Immature natural killer cell (primary cell): ENCODE data around the gene NUMB. TPM values are rescaled to one million over a fixed set of nuclear protein-coding genes. Genes with fewer than 3 reads are reported as not detected.

Experiments
- DNase-seq, 3 donors: peaks; one replicate each; pipeline ENCODE4 v3.0.0; 2022; ENCODE audit warnings: mixed read lengths in 1 of 3
- H3K27ac Mint-ChIP-seq, 6 donors: one replicate each; pipeline ENCODE4 v1.8.0; 2020; ENCODE audit warnings: mixed read lengths in 6 of 6, mild to moderate bottlenecking in 5 of 6, inconsistent platforms in 4 of 6, moderate library complexity in 3 of 6
- H3K27me3 Mint-ChIP-seq, 3 donors: one replicate each; pipeline ENCODE4 v1.8.0; 2020 to 2021; ENCODE audit warnings: low read depth in 3 of 3, mild to moderate bottlenecking in 3 of 3, mixed read lengths in 3 of 3, moderate library complexity in 3 of 3, inconsistent platforms in 1 of 3
- H3K36me3 Mint-ChIP-seq, 3 donors: one replicate each; pipeline ENCODE4 v1.8.0; 2020; ENCODE audit warnings: mixed read lengths in 3 of 3, inconsistent platforms in 2 of 3, mild to moderate bottlenecking in 2 of 3
- H3K4me1 Mint-ChIP-seq, 2 donors: one replicate each; pipeline ENCODE4 v1.8.0; 2020; ENCODE audit warnings: inconsistent platforms in 2 of 2, mild to moderate bottlenecking in 2 of 2, mixed read lengths in 2 of 2, moderate library complexity in 1 of 2
- H3K4me3 Mint-ChIP-seq, 5 donors: one replicate each; pipeline ENCODE4 v1.8.0; 2020; ENCODE audit warnings: mild to moderate bottlenecking in 5 of 5, mixed read lengths in 5 of 5, inconsistent platforms in 3 of 5, moderate library complexity in 3 of 5
- H3K9me3 Mint-ChIP-seq, 6 donors: one replicate each; pipeline ENCODE4 v1.8.0; 2020; ENCODE audit warnings: mild to moderate bottlenecking in 6 of 6, mixed read lengths in 6 of 6, inconsistent platforms in 4 of 6, moderate library complexity in 3 of 6
- polyA plus RNA-seq, 3 donors: library from polyadenylated mRNA; unstranded; fragments of 300-500 nt; fragmentation: Illumina TruSeq; gene quantifications; one replicate each; pipeline ENCODE4 v1.2.3, GENCODE V29; 2021

The NUMB gene
- polyA plus RNA-seq, 3 donors from 2014 or later = 14.1 to 32.4 (median 17.7) TPM

DNA sequence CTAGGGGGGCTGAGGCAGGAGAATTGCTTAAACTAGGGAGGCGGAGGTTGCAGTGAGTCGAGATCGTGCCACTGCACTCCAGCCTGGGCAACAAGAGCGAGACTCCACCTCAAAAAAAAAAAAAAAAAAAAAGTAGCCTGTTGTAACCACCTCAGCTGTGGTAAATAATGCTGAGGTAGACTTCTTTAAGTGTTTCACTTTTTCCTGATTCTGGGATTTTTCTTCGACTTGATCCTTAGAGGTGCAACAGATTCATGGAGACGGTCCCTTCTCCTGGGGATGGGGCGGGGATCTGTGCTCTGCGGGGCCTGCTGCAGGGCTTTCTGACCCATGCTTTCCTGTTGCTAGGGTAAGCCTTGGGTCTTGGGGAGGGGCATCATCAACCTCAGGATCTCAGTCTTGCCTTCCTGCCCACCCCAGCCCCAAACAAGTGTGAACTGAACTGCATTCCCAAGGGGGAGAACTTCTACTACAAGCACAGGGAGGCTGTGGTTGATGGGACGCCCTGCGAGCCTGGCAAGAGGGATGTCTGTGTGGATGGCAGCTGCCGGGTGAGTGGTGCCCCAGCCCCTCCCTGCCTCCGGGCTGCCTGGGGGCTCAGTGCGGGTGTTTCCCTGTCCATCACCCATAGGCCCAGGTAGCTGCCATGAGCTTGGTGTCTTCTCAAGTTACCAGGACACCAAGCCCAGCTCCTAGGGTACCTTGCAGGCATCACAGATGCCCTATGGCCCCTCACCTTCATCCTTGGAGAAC is 208.6 kb downstream of the NUMB start:
- Mint-ChIP-seq H3K4me1 (peaks cover 9 to 21% of the 10 kb centered on the region in 2 donors), H3K27ac (no peak overlapping the region), H3K9me3 (no peaks in the 10 kb centered on the region), H3K27me3 (peaks cover 0 to 11% (median 5%) of the 10 kb centered on the region in 3 donors), H3K36me3 (no peaks in the 10 kb centered on the region), H3K4me3 (no peak overlapping the region)
- DNase-seq = no peak

DNA sequence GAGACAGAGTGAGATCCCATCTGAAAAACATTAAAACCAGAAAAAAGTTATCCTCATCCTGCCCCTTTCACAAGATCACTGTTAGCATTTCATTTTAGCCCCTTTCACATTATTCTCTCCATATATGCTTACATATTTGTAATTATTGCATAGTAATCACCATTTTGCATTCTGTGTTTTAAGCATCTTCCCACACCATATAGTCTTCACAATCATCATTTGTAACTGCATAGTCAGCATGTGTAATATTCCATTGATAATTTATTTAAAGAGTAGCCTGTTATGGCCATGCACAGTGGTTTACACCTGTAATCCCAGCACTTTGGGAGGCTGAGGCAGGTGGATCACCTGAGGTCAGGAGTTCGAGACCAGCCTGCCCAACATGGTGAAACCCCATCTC is 209.2 kb downstream of the NUMB start:
- Mint-ChIP-seq H3K27me3 (peaks cover 0 to 12% (median 6%) of the 10 kb centered on the region in 3 donors), H3K27ac (no peak overlapping the region), H3K4me1 (peaks cover 9 to 21% of the 10 kb centered on the region in 2 donors), H3K36me3 (no peaks in the 10 kb centered on the region), H3K9me3 (no peaks in the 10 kb centered on the region), H3K4me3 (no peak overlapping the region)
- no peak for DNase-seq

DNA sequence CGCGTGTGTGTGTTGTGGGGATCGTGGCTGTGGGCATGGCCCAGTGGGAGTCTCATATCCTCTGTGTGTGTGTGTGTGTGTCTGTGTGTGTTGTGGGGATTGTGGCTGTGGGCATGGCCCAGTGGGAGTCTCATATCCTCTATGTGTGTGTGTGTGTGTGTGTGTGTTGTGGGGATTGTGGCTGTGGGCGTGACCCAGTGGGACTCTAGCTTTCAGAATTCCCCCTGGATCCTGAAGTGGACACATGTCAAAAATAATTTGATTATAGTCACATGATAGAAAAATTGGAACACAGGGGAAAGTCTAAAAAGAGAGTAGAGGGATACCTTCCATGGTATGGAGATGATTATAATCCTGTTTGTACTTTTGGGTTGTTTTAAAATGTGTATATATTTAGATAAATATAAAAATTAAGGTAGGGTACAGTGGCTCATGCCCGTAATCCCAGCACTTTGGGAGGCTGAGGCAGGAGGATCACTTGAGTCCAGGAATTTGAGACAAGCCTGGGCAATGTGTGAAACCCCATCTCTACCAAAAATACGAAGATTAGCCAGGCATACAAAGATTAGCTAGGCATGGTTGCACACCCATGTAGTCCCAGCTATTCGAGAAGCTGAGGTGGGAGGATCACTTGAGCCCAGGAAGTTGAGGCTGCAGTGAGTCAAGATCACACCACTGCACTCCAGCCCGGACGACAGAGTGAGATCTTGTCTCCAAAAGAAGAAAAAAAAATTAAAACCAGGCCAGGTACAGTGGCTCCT is 210.1 kb downstream of the NUMB start:
- peaks cover 4 to 12% (median 12%) of the 10 kb centered on the region in 3 donors for H3K27me3 Mint-ChIP-seq
- DNase-seq = no peak
- peak overlapping the region in 1 of 5 donors; percentile 26 for H3K4me3 Mint-ChIP-seq
- H3K4me1 Mint-ChIP-seq = peaks cover 9 to 21% of the 10 kb centered on the region in 2 donors
- H3K36me3 Mint-ChIP-seq = no peaks in the 10 kb centered on the region
- peak overlapping the region in 1 of 6 donors; percentile 22 for H3K27ac Mint-ChIP-seq
- no peaks in the 10 kb centered on the region for H3K9me3 Mint-ChIP-seq

DNA sequence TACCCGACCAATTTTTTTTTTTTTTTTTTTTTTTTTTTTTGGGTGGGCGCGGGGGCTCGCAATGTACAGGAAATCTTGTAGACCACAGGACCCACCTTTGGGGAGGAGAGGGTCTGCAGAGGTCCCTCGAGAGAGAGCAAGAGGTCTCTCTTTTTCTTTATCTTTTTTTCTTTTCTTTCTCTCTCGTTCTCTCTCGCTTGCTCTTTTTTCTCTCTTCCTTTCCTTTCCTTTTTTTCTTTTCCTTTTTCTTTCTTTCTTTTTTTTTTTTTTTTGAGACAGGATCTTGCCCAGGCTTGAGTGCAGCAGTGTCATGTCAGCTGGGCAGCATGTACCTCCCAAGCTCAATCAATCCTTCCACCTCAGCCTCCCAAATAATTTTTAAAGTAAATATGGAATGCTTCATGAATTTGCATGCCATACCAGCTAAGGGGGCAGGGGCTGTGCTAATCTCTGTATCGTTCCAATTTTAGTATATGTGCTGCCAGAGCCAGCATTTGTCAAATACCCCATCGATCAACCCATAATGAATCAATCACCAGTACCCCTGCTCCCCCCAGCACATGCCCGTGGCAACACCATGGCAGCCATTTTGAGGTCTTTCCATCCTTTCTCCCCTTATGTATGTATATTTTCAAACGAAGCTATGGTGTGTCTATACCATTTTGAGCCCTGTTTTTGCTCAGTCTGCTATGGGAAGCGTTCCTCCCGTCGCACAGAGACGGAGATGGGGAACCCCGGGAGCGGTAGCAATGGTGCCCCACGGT is 211.8 kb downstream of the NUMB start:
- Mint-ChIP-seq H3K4me3 (peak overlapping the region; percentile 62 to 82 (median 76)), H3K27me3 (peaks cover 5 to 13% (median 12%) of the 10 kb centered on the region in 3 donors), H3K27ac (no peak overlapping the region), H3K9me3 (no peaks in the 10 kb centered on the region), H3K36me3 (no peaks in the 10 kb centered on the region), H3K4me1 (peaks cover 12 to 21% of the 10 kb centered on the region in 2 donors)
- DNase-seq = no peak

DNA sequence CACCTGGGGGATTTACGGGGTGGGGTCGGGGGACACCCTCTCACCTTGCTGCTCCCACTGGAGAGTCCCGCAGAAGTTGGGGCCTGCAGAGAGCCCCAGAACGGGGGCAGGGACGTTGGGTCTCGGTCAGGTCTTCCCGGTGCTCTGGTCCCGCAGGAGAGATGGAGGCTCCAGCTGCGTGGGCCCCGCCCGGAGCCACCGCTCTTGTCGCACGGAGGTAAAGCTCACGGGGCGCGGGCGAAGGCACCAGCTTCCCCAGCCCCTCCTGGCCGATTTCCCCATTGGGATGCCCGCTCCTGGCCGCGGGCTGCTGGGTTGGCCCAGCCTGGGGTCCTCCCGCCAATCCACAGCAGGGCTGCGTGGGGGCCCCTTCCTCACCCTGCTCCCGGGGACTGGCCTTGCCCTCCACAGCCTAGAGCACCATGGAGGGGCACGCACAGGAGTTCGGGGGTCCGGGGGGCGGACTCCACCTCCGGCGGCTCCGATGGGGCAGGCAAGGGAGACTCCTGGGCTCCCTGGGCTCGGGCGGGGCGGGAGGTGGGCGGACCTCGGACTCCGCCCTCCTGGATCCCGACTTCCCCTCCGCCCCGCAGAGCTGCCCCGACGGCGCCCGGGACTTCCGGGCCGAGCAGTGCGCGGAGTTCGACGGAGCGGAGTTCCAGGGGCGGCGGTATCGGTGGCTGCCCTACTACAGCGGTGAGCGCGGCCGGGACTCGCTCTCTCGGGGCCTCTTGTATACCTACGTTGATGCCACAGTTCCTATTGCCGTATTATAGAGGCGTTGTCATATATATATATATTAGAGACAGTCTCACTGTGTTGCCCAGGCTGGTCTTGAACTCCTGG is 212.6 kb downstream of the NUMB start:
- Mint-ChIP-seq H3K4me1 (peaks cover 12 to 21% of the 10 kb centered on the region in 2 donors), H3K9me3 (no peaks in the 10 kb centered on the region), H3K27me3 (peaks cover 5 to 15% (median 14%) of the 10 kb centered on the region in 3 donors), H3K36me3 (no peaks in the 10 kb centered on the region), H3K27ac (no peak overlapping the region), H3K4me3 (peak overlapping the region; percentile 68 to 82 (median 76))
- peak; percentile 18 to 38 (median 25) for DNase-seq

DNA sequence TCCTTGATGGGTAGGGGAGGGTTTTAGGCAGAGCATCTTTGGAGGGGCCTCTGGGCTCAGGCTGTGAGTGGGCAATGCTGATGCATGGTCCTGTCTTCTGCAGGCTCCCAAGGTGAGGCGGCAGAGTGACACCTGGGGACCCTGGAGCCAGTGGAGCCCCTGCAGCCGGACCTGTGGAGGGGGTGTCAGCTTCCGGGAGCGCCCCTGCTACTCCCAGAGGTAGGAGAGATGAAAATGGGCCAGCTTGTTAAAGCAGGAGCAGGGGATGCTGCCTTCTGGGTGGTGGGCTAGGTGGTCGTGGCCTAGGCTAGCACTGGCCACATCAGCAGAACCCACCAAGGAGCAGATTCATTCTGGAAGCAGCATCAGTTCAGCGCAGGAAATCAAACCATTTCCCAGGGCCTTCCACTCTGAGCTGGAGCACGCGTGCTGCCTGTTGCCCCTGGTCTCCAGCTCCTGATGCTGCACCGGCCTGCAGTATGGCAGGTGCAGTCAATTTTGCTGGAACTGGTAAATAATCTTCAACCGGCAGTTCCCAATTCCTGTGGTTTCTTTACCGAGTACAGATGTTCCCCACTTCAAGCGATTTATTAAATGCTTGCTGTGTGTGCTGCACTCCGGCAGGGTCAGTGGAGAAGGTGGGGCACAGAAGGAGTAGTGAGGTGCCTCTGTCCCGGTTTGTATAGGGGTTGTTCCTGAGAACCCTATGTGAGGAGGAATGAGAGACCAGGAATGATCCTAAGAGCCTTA is 213.6 kb downstream of the NUMB start:
- no peak for DNase-seq
- H3K4me1 Mint-ChIP-seq = peaks cover 12 to 21% of the 10 kb centered on the region in 2 donors
- H3K27ac Mint-ChIP-seq = no peak overlapping the region
- no peaks in the 10 kb centered on the region for H3K9me3 Mint-ChIP-seq
- H3K36me3 Mint-ChIP-seq = no peaks in the 10 kb centered on the region
- H3K4me3 Mint-ChIP-seq = peak overlapping the region; percentile 62 to 72 (median 69)
- peaks cover 5 to 16% (median 14%) of the 10 kb centered on the region in 3 donors for H3K27me3 Mint-ChIP-seq

DNA sequence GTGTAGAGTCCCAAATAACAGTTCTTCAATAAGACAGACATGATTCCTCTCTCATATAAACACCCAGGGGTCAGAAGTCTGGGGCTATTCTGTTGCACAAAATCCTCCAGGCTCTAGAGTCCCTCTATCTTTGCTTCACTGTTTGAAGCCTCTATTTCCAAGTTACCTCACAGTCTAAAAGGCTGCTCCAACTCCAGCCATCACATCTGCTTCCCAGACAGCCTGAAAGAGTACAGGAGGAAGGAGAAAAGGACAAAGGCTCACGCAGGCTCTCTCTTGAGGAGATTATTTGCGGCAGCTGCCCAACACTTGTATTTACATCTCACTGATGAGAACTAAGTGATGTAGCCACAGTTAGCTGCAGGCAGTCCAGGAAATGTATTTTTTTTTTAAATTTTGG is 214.6 kb downstream of the NUMB start:
- H3K27me3 Mint-ChIP-seq = peaks cover 5 to 19% (median 14%) of the 10 kb centered on the region in 3 donors
- no peak for DNase-seq
- H3K4me3 Mint-ChIP-seq = peak overlapping the region in 1 of 5 donors; percentile 4
- no peak overlapping the region for H3K27ac Mint-ChIP-seq
- no peaks in the 10 kb centered on the region for H3K36me3 Mint-ChIP-seq
- peaks cover 12 to 21% of the 10 kb centered on the region in 2 donors for H3K4me1 Mint-ChIP-seq
- no peaks in the 10 kb centered on the region for H3K9me3 Mint-ChIP-seq

DNA sequence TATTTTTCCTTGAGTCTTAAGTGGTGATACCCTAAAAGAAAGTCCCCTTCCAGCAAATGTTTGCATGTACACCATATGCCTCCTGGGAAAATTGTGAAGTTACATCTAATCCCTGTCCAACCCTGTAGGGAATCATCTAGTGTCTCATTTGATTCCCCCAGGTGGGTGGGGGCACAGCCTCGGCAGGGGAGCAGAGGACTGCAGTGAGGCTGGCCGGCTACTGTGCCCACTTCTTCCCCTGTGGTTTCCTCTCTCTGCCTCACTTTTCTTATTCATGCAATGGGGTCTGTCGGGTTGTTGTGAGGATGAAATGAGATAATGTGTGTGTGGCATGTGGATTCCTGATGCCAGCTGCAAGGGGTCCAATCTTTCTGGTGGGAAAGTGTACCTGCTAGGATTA is 215.0 kb downstream of the NUMB start:
- Mint-ChIP-seq H3K9me3 (no peaks in the 10 kb centered on the region), H3K4me1 (peaks cover 12 to 21% of the 10 kb centered on the region in 2 donors), H3K36me3 (no peaks in the 10 kb centered on the region), H3K27me3 (peaks cover 9 to 23% (median 14%) of the 10 kb centered on the region in 3 donors), H3K27ac (no peak overlapping the region), H3K4me3 (peak overlapping the region in 1 of 5 donors; percentile 4)
- DNase-seq = no peak

DNA sequence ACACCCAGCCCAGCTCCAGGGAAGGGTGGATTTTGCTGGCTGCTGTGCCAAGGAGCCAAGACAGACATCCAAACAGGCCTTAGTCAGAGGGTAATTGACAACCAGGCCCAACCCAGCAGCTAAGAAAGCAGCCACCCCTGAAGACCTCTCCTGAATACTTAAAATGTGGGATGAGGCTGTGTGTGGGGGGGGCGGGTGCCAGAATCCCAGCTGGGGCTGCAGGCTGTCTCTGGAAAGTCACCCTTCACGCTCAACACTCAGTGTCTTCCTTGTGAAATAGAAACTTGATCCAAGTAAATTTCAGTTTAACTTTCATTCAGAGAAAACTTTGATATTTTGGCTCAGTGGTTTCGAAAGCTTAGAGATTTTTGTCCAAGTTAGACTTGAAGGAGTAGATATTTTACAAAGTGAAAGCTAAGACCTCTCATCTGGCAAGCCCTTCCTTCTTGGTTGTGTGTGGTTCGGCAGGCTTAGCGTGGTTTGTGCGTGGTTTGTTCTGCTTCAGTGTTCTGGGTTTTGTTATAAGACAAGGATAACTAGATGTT is 215.9 kb downstream of the NUMB start:
- Mint-ChIP-seq H3K4me3 (no peak overlapping the region), H3K27me3 (peaks cover 9 to 24% (median 12%) of the 10 kb centered on the region in 3 donors), H3K9me3 (no peaks in the 10 kb centered on the region), H3K36me3 (no peaks in the 10 kb centered on the region), H3K27ac (no peak overlapping the region), H3K4me1 (peaks cover 9 to 13% of the 10 kb centered on the region in 2 donors)
- DNase-seq = no peak

DNA sequence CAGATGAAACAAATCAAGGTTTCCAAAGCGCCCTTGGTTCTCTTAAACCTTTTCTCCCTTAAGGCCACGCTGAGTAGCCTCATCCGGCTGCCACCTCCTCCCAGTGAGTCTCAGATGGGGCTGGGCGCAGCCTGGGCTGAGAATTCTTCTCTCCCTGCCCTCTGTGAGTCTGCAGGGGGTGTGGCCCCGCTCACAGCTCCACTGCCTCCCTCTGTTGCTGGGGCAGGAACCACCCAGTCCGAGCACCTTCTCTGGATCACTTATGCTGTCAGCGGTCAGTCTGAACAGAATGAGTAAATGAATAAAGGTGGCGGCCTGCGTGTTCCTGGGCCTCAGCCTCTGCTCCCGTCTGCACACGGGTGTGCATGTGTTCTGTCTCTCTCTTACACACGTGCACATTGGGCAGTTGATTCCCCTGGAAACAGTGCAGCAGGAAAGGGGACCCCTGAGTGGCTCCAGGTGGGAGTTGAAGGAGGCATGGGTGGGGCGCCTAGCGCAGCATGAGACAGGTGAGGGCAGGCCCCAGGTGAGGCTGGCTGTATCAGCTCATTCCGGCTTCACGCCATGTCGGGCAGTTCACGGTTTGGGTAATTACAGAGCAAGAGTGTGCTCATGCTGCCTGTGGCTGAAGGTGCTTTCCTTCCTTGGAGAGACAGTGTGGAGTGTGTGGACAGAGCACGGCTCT is 216.7 kb downstream of the NUMB start:
- H3K36me3 Mint-ChIP-seq = no peaks in the 10 kb centered on the region
- H3K9me3 Mint-ChIP-seq = no peaks in the 10 kb centered on the region
- peaks cover 10 to 27% (median 14%) of the 10 kb centered on the region in 3 donors for H3K27me3 Mint-ChIP-seq
- H3K4me3 Mint-ChIP-seq = no peak overlapping the region
- no peak overlapping the region for H3K27ac Mint-ChIP-seq
- no peak for DNase-seq
- H3K4me1 Mint-ChIP-seq = peaks cover 8 to 11% of the 10 kb centered on the region in 2 donors

DNA sequence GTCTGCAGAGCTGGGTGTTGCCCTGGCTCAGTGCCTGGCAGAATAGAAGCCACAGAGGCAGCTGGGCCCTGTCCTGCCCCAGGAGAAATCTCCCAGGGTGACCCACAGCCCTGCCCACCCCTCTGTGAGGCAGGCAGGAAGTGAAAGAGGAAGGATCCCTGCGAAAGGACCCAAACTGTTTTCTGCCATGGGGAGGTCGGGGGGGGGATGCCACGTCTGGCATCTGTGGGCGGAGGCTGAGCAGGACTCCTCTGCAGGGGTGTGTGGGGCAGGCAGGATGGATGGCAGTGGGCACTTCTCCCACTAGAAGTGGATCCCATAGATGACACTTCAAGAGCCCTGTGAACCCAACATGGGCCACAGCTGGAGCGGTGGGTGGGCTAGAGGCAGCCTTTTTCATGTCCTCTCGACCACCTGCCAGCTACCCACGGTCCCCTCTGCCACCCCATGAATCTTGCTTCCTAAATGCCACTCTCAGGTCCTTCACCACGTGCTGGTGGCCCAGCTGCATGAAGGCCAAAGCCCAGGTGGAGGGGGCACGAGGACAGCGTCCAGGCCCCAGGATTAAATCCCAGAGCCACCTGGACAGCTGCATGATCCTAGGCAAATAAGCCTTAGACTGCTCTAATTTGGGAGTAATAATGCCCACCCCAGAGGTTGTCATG is 217.4 kb downstream of the NUMB start:
- no peak for DNase-seq
- H3K9me3 Mint-ChIP-seq = no peaks in the 10 kb centered on the region
- no peaks in the 10 kb centered on the region for H3K36me3 Mint-ChIP-seq
- H3K4me1 Mint-ChIP-seq = peaks cover 5 to 6% of the 10 kb centered on the region in 2 donors
- H3K4me3 Mint-ChIP-seq = no peak overlapping the region
- no peak overlapping the region for H3K27ac Mint-ChIP-seq
- peaks cover 15 to 33% (median 17%) of the 10 kb centered on the region in 3 donors for H3K27me3 Mint-ChIP-seq
